H1 (cell line): Measurements from ENCODE around the gene CTRL. TPM values are rescaled to one million over a fixed set of nuclear protein-coding genes. Genes with fewer than 3 reads are reported as not detected.

Experiments used
- CHD2 ChIP-seq: IDR thresholded peaks from 2 replicates; pipeline ENCODE4 v1.6.1; 2012; ENCODE audit warnings: low read length, improper control_type of control experiment
- JUND ChIP-seq: IDR thresholded peaks from 2 replicates; pipeline ENCODE4 v1.6.1; 2011; ENCODE audit warnings: mild to moderate bottlenecking, improper control_type of control experiment, low read length
- RFX5 ChIP-seq: IDR thresholded peaks from 2 replicates; pipeline ENCODE4 v1.6.1; 2011; ENCODE audit warnings: low read depth, low read length, improper control_type of control experiment, borderline replicate concordance
- RXRA ChIP-seq: IDR thresholded peaks from 2 replicates; pipeline ENCODE4 v1.6.1; 2011; ENCODE audit warnings: low read depth, mild to moderate bottlenecking, low read length, moderate library complexity; ENCODE audit not compliant: insufficient read depth
- TBP ChIP-seq: IDR thresholded peaks from 2 replicates; pipeline ENCODE4 v1.6.1; 2011; ENCODE audit warnings: low read depth, low read length, improper control_type of control experiment
- polyA plus RNA-seq, 7 experiments: library from polyadenylated mRNA; depleted of rRNA in 3 of 7; stranded (reverse) in 5 of 7; unstranded in 2 of 7; fragments of >200 nt in 5 of 7; fragments of 200-250 nt in 2 of 7; gene quantifications; 1 replicate in 5 of 7; 2 replicates in 1 of 7; 4 replicates in 1 of 7; pipeline versions ENCODE4 v1.2.1 to v1.2.3, GENCODE V29; 2011 to 2013; ENCODE audit warnings: missing spikeins in 2 of 7, mixed read lengths in 2 of 7
- total RNA-seq: library from RNA; stranded (reverse); fragmentation: NEBNext Ultra II Directional; extraction: Animal tissue kit (Norgen Biotek cat#: 25700); gene quantifications from 2 replicates; pipeline ENCODE4 v1.2.1, GENCODE V29; 2021
- TF ChIP-seq, protein P1 (sequence below): fragments of 300-600 bp; sonication (generic); IDR thresholded peaks from 2 replicates; pipeline ENCODE4 v1.7.1; 2012; ENCODE audit warnings: low read length, moderate library complexity, mild to moderate bottlenecking, inconsistent platforms; ENCODE audit not compliant: insufficient replicate concordance
- TF ChIP-seq, protein P2 (sequence below): IDR thresholded peaks from 2 replicates; pipeline ENCODE4 v1.6.1; 2012; ENCODE audit warnings: low read length, inconsistent platforms

CTRL gene
- total and polyA plus RNA-seq, 2 of the 8 experiments (the other 6 are each of a cell fraction or from before 2014, with no cell fraction given), result 1.7 to 4.2 TPM

DNA sequence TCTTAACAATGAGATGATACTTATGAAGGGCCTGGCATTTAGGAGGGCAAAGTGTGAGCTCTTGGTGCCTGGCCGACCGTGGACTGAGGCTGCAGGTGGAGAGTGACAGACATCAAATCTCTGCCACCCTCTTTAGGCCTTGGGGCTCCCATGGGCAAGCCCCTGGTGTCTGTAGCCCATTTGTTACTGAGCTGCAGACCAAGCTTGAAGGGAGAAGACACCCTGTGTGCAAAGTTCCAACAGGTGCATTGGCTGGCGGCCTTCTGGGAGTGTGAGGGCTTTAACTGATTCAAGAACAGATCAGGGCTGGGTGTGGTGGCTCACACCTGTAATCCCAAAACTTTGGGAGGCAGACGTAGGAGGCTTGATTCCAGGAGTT, 789 bp upstream of the CTRL start (continued):
- TF ChIP-seq, protein P1, sequence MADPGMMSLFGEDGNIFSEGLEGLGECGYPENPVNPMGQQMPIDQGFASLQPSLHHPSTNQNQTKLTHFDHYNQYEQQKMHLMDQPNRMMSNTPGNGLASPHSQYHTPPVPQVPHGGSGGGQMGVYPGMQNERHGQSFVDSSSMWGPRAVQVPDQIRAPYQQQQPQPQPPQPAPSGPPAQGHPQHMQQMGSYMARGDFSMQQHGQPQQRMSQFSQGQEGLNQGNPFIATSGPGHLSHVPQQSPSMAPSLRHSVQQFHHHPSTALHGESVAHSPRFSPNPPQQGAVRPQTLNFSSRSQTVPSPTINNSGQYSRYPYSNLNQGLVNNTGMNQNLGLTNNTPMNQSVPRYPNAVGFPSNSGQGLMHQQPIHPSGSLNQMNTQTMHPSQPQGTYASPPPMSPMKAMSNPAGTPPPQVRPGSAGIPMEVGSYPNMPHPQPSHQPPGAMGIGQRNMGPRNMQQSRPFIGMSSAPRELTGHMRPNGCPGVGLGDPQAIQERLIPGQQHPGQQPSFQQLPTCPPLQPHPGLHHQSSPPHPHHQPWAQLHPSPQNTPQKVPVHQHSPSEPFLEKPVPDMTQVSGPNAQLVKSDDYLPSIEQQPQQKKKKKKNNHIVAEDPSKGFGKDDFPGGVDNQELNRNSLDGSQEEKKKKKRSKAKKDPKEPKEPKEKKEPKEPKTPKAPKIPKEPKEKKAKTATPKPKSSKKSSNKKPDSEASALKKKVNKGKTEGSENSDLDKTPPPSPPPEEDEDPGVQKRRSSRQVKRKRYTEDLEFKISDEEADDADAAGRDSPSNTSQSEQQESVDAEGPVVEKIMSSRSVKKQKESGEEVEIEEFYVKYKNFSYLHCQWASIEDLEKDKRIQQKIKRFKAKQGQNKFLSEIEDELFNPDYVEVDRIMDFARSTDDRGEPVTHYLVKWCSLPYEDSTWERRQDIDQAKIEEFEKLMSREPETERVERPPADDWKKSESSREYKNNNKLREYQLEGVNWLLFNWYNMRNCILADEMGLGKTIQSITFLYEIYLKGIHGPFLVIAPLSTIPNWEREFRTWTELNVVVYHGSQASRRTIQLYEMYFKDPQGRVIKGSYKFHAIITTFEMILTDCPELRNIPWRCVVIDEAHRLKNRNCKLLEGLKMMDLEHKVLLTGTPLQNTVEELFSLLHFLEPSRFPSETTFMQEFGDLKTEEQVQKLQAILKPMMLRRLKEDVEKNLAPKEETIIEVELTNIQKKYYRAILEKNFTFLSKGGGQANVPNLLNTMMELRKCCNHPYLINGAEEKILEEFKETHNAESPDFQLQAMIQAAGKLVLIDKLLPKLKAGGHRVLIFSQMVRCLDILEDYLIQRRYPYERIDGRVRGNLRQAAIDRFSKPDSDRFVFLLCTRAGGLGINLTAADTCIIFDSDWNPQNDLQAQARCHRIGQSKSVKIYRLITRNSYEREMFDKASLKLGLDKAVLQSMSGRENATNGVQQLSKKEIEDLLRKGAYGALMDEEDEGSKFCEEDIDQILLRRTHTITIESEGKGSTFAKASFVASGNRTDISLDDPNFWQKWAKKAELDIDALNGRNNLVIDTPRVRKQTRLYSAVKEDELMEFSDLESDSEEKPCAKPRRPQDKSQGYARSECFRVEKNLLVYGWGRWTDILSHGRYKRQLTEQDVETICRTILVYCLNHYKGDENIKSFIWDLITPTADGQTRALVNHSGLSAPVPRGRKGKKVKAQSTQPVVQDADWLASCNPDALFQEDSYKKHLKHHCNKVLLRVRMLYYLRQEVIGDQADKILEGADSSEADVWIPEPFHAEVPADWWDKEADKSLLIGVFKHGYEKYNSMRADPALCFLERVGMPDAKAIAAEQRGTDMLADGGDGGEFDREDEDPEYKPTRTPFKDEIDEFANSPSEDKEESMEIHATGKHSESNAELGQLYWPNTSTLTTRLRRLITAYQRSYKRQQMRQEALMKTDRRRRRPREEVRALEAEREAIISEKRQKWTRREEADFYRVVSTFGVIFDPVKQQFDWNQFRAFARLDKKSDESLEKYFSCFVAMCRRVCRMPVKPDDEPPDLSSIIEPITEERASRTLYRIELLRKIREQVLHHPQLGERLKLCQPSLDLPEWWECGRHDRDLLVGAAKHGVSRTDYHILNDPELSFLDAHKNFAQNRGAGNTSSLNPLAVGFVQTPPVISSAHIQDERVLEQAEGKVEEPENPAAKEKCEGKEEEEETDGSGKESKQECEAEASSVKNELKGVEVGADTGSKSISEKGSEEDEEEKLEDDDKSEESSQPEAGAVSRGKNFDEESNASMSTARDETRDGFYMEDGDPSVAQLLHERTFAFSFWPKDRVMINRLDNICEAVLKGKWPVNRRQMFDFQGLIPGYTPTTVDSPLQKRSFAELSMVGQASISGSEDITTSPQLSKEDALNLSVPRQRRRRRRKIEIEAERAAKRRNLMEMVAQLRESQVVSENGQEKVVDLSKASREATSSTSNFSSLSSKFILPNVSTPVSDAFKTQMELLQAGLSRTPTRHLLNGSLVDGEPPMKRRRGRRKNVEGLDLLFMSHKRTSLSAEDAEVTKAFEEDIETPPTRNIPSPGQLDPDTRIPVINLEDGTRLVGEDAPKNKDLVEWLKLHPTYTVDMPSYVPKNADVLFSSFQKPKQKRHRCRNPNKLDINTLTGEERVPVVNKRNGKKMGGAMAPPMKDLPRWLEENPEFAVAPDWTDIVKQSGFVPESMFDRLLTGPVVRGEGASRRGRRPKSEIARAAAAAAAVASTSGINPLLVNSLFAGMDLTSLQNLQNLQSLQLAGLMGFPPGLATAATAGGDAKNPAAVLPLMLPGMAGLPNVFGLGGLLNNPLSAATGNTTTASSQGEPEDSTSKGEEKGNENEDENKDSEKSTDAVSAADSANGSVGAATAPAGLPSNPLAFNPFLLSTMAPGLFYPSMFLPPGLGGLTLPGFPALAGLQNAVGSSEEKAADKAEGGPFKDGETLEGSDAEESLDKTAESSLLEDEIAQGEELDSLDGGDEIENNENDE, result no peak
- TF ChIP-seq RXRA, result no peak
- TF ChIP-seq, protein P2, sequence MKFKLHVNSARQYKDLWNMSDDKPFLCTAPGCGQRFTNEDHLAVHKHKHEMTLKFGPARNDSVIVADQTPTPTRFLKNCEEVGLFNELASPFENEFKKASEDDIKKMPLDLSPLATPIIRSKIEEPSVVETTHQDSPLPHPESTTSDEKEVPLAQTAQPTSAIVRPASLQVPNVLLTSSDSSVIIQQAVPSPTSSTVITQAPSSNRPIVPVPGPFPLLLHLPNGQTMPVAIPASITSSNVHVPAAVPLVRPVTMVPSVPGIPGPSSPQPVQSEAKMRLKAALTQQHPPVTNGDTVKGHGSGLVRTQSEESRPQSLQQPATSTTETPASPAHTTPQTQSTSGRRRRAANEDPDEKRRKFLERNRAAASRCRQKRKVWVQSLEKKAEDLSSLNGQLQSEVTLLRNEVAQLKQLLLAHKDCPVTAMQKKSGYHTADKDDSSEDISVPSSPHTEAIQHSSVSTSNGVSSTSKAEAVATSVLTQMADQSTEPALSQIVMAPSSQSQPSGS, result no peak
- TF ChIP-seq JUND, result no peak
- no peak for TF ChIP-seq RFX5
- TF ChIP-seq TBP, result no peak
- TF ChIP-seq CHD2, result no peak
